HG02943 (cell line): Measurements from ENCODE around the gene MYO10.
"Not testable (repeated sequence)": the region's sequence is repeated elsewhere in the genome, so short reads cannot be mapped to it uniquely, and the experiment has no call there.

Experiments used
- ATAC-seq: cut with Tn5 transposase; IDR thresholded peaks from one replicate; pipeline ENCODE4 v1.9.1; 2021; ENCODE audit warnings: mild to moderate bottlenecking, low read depth, moderate library complexity; ENCODE audit not compliant: unreplicated experiment

The MYO10 gene

GRCh38 chr5:16727755-16728325 is 208.2 kb downstream of the MYO10 start:
- no peak for ATAC-seq

- ATAC-seq: no peak
These were observed 209.5 kb downstream of the MYO10 start for GRCh38 chr5:16726538-16726946.

GRCh38 chr5:16725575-16725974 is 210.5 kb downstream of the MYO10 start:
- ATAC-seq: no peak

- no peak for ATAC-seq
These were observed 212.3 kb downstream of the MYO10 start for GRCh38 chr5:16723821-16724220.

GRCh38 chr5:16722097-16722495 is 214.0 kb downstream of the MYO10 start:
- ATAC-seq: no peak

GRCh38 chr5:16721151-16722096 is 214.7 kb downstream of the MYO10 start:
- no peak for ATAC-seq

GRCh38 chr5:16718036-16718435 is 218.1 kb downstream of the MYO10 start:
- ATAC-seq: not testable (repeated sequence)

GRCh38 chr5:16713386-16713928 is 222.6 kb downstream of the MYO10 start:
- no peak for ATAC-seq

- ATAC-seq: no peak
These were observed 223.5 kb downstream of the MYO10 start for GRCh38 chr5:16712620-16713019.

GRCh38 chr5:16712178-16712577 is 223.9 kb downstream of the MYO10 start:
- no peak for ATAC-seq

- ATAC-seq: no peak
These were observed 226.2 kb downstream of the MYO10 start for GRCh38 chr5:16709691-16710433.

- ATAC-seq: no peak
These were observed 228.3 kb downstream of the MYO10 start for GRCh38 chr5:16707869-16708192.

- ATAC-seq: no peak
These were observed 228.8 kb downstream of the MYO10 start for GRCh38 chr5:16707168-16707868.

- ATAC-seq: no peak
These were observed 231.1 kb downstream of the MYO10 start for GRCh38 chr5:16704945-16705344.

- ATAC-seq: no peak
These were observed 233.1 kb downstream of the MYO10 start for GRCh38 chr5:16702964-16703363.

- ATAC-seq: no peak
These were observed 234.7 kb downstream of the MYO10 start for GRCh38 chr5:16701134-16702099.

- no peak for ATAC-seq
These were observed 236.0 kb downstream of the MYO10 start for GRCh38 chr5:16700081-16700480.

- ATAC-seq: no peak
These were observed 240.3 kb downstream of the MYO10 start for GRCh38 chr5:16695779-16696178.

- ATAC-seq: no peak
These were observed 242.2 kb downstream of the MYO10 start for GRCh38 chr5:16693879-16694278.
